LNCaP clone FGC (cell line): ENCODE measurements around the gene NIF3L1.

Experiments used
- DNase-seq: peaks from one replicate; pipeline ENCODE4 v3.0.0-alpha.2; 2011; ENCODE audit warnings: low read depth
- H3K4me3 ChIP-seq: 2 replicates; pipeline ENCODE4 v1.5.1; 2011; ENCODE audit warnings: mild to moderate bottlenecking, low read depth, low read length, control low read depth
- TF ChIP-seq, protein P1 (sequence below): IDR thresholded peaks from 2 replicates; pipeline ENCODE4 v1.5.1; 2012; ENCODE audit warnings: mild to moderate bottlenecking; ENCODE audit not compliant: control insufficient read depth, insufficient read depth; ENCODE audit errors: extremely low read depth

The NIF3L1 gene

DNA sequence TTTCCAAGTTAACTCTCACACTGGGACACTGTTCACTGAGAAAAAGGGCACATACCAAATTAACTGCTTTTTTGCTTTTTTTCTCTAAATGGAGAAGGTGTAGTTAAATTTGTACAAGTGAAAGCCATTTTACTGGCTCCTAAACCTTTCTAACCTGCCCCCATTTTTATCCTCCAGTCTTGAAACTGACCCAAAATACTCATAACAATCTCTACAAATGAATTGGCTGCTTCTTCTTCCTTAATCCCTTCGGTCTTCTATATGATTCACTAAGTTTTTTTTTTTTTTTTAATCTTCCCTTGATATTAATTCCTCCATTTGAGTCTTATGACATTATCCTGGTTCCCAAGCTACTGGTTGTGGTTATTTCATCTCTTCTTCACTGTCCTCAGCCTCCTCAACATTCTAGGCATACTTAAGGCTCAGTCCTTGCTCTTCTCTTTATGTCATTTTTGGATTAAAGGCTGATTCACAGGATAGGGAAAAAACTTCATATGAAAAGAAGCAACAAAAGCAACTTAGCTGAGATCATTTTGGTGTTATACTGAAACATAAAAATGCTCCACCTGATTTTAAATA lies 54.4 kb downstream of the NIF3L1 start:
- H3K4me3 ChIP-seq, result no peak overlapping the region
- DNase-seq, result no peak
- TF ChIP-seq, protein P1, sequence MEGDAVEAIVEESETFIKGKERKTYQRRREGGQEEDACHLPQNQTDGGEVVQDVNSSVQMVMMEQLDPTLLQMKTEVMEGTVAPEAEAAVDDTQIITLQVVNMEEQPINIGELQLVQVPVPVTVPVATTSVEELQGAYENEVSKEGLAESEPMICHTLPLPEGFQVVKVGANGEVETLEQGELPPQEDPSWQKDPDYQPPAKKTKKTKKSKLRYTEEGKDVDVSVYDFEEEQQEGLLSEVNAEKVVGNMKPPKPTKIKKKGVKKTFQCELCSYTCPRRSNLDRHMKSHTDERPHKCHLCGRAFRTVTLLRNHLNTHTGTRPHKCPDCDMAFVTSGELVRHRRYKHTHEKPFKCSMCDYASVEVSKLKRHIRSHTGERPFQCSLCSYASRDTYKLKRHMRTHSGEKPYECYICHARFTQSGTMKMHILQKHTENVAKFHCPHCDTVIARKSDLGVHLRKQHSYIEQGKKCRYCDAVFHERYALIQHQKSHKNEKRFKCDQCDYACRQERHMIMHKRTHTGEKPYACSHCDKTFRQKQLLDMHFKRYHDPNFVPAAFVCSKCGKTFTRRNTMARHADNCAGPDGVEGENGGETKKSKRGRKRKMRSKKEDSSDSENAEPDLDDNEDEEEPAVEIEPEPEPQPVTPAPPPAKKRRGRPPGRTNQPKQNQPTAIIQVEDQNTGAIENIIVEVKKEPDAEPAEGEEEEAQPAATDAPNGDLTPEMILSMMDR, result no peak

DNA sequence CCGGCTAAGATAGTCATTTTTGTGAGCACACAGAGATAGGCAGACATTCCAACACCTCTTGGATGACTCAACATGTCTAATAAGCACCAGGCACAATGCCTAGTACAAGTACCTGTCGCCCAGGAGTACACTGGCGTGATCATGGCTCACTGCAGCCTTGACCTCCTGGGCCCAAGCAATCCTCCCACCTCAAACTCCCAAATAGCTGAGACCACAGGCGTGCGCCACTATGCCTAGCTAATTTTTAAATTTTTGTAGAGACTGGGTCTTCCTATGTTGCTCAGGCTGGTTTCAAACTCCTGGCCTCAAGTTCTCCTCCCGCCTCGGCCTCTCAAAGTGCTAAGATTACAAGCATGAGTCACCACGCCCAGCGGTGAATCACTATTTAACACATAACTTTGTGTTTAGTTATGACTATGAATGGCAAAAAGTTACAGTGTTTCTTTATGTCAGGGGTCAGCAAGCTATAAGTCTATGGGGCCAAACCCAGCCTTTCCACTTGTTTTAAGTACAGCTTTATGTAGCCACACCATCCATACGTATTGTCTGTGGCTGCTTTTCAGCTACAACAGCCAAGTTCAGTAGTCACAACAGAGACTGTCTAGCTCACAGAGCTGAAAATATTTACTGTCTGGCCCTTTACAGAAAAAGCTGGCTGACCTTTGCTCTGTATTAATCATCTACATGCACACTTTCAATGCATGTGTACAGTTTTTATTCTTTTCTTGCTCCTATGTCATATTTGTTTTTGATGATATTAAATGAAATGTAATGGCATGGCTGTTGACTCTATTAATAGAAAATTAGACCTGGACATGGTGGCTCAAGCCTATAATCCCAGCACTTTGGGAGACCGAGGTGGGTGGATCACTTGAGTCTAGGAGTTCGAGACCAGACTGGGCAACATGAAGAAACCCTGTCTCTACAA lies 55.6 kb downstream of the NIF3L1 start:
- H3K4me3 ChIP-seq, result no peak overlapping the region
- no peak for DNase-seq
- TF ChIP-seq, protein P1, result no peak

DNA sequence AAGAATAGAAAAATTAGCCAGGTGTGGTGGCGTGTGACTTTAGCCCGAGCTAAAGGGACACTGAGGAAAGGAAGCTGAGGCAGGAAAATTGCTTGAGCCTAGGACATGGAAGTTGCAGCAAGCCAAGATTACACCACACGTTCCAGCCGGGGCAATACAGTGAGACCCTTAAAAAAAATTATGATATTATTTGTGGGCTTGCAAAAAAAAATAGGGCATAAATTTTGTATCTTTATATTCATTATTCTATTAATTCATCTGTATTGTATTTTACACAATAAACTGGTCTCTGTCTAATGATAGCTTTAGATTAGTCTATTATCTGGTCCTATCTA lies 56.2 kb downstream of the NIF3L1 start:
- no peak overlapping the region for H3K4me3 ChIP-seq
- TF ChIP-seq, protein P1, result no peak
- no peak for DNase-seq

DNA sequence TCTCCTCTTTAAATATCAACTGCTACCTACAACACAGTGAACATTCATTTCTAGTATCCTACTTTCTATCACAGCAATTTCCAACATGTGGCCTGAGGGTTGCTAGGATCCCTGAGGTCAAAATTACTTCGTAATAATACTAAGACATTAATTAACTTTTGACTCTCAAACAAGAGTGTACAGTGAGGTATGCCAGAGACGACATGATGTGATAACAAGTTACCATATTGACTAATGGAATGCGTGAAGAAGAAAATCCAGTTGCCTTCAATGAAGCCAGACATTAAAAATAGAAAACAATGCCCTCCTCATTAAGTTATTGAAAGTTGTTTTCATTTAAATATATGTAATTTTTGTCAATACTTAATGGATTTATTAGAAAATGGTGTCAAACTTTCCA lies 61.2 kb downstream of the NIF3L1 start:
- TF ChIP-seq, protein P1, result no peak
- DNase-seq, result no peak
- no peak overlapping the region for H3K4me3 ChIP-seq
